GM13977 (cell line): ENCODE measurements around the gene TEX29.

ENCODE experiments used
- DNase-seq: peaks from one replicate; pipeline ENCODE4 v3.0.0; 2012; ENCODE audit warnings: low spot score
- CTCF ChIP-seq: IDR thresholded peaks from 2 replicates; pipeline ENCODE4 v1.5.1; 2012; ENCODE audit warnings: mild to moderate bottlenecking, control low read depth; ENCODE audit not compliant: insufficient read depth; ENCODE audit errors: extremely low read depth, missing control alignments
- in situ Hi-C: fragments of 300-500 bp; cut with MboI; formaldehyde crosslinking; loops from one replicate; pipeline ENCODE4 v1.12.0; 2022; ENCODE audit warnings: low sequenced_read_pairs, low pct_unique_long_range_greater_than_20kb, mixed read lengths, inconsistent platforms; ENCODE audit not compliant: unreplicated experiment

Gene TEX29

GRCh38 chr13:111346101-111346680 lies 25.7 kb downstream of the TEX29 start:
- no peak for DNase-seq
- no peak for TF ChIP-seq CTCF
- in situ Hi-C loops, result no loop called here

GRCh38 chr13:111347438-111347837 lies 27.0 kb downstream of the TEX29 start:
- in situ Hi-C loops, result no loop called here
- DNase-seq, result no peak
- no peak for TF ChIP-seq CTCF

- in situ Hi-C loops, result no loop called here
- no peak for TF ChIP-seq CTCF
- no peak for DNase-seq
These were observed 33.1 kb downstream of the TEX29 start for GRCh38 chr13:111353508-111353907.

- in situ Hi-C loops, result no loop called here
- TF ChIP-seq CTCF, result no peak
- DNase-seq, result no peak
These were observed 34.3 kb downstream of the TEX29 start for GRCh38 chr13:111354789-111355188.

- in situ Hi-C loops, result no loop called here
- no peak for TF ChIP-seq CTCF
- DNase-seq, result no peak
These were observed 36.4 kb downstream of the TEX29 start for GRCh38 chr13:111356795-111357194.

GRCh38 chr13:111359237-111359915 lies 38.9 kb downstream of the TEX29 start:
- in situ Hi-C loops, result no loop called here
- DNase-seq, result no peak
- TF ChIP-seq CTCF, result no peak

GRCh38 chr13:111359930-111360329 lies 39.5 kb downstream of the TEX29 start:
- no peak for DNase-seq
- in situ Hi-C loops, result no loop called here
- TF ChIP-seq CTCF, result no peak
